ENCODE results near the gene OR13C5.
"Not testable (repeated sequence)": the region's sequence is repeated elsewhere in the genome, so short reads cannot be mapped to it uniquely, and the experiment has no call there.

The OR13C5 gene

GRCh38 chr9:104599313-104599712 is at the start of gene OR13C5:
OR13C5 (minus strand) TSS chr9:104599413; CDS start chr9:104599413, 0 bp downstream.
- not testable (repeated sequence) for DNase-seq; H3K9me3 Mint-ChIP-seq; H3K4me3 Mint-ChIP-seq; H3K27me3 Mint-ChIP-seq; H3K4me1 Mint-ChIP-seq; ATAC-seq; H3K36me3 Mint-ChIP-seq (ENCODE audit: low read depth); H3K27ac Mint-ChIP-seq

- DNase-seq: no peak
- Mint-ChIP-seq H3K36me3 (ENCODE audit: low read depth) (no peaks in the 10 kb centered on the region), H3K4me3 (no peak overlapping the region), H3K27me3 (peaks cover 2% of the 10 kb centered on the region), H3K27ac (no peak overlapping the region), H3K4me1 (no peaks in the 10 kb centered on the region), H3K9me3 (peaks cover 12% of the 10 kb centered on the region)
- ATAC-seq: no peak
Observed at GRCh38 chr9:104635456-104635855, 36.2 kb upstream of the OR13C5 start.

GRCh38 chr9:104633976-104634520 is 34.8 kb upstream of the OR13C5 start:
- no peak overlapping the region for H3K27ac Mint-ChIP-seq
- no peaks in the 10 kb centered on the region for H3K36me3 Mint-ChIP-seq (ENCODE audit: low read depth)
- ATAC-seq (no peak), DNase-seq (no peak)
- H3K9me3 Mint-ChIP-seq: peaks cover 2% of the 10 kb centered on the region
- H3K27me3 Mint-ChIP-seq: peaks cover 2% of the 10 kb centered on the region
- H3K4me3 Mint-ChIP-seq: no peak overlapping the region
- no peaks in the 10 kb centered on the region for H3K4me1 Mint-ChIP-seq

- not testable (repeated sequence) for ATAC-seq; H3K36me3 Mint-ChIP-seq (ENCODE audit: low read depth); DNase-seq; H3K27me3 Mint-ChIP-seq; H3K4me1 Mint-ChIP-seq; H3K27ac Mint-ChIP-seq; H3K4me3 Mint-ChIP-seq; H3K9me3 Mint-ChIP-seq
Observed at GRCh38 chr9:104625964-104626363, 26.8 kb upstream of the OR13C5 start.

GRCh38 chr9:104618104-104618503 is 18.9 kb upstream of the OR13C5 start, which contains the start of gene OR13C9:
OR13C9 (minus strand) TSS chr9:104618204; CDS start chr9:104618204, 0 bp downstream.
- H3K9me3 Mint-ChIP-seq: no peaks in the 10 kb centered on the region
- ATAC-seq (no peak), DNase-seq (no peak)
- H3K27me3 Mint-ChIP-seq: no peaks in the 10 kb centered on the region
- no peak within 1 kb of the TSS for H3K27ac Mint-ChIP-seq
- no peaks in the 10 kb centered on the region for H3K4me1 Mint-ChIP-seq
- no peak within 1 kb of the TSS for H3K4me3 Mint-ChIP-seq
- H3K36me3 Mint-ChIP-seq (ENCODE audit: low read depth): no peaks in the 10 kb centered on the region

GRCh38 chr9:104617418-104617817 is 18.2 kb upstream of the OR13C5 start:
- DNase-seq (no peak), ATAC-seq (no peak)
- Mint-ChIP-seq H3K36me3 (ENCODE audit: low read depth) (no peaks in the 10 kb centered on the region), H3K4me1 (no peaks in the 10 kb centered on the region), H3K9me3 (no peaks in the 10 kb centered on the region), H3K27ac (no peak overlapping the region), H3K27me3 (no peaks in the 10 kb centered on the region), H3K4me3 (no peak overlapping the region)

GRCh38 chr9:104611213-104611612 is 12.0 kb upstream of the OR13C5 start:
- Mint-ChIP-seq H3K27ac (no peak overlapping the region), H3K27me3 (no peaks in the 10 kb centered on the region), H3K9me3 (no peaks in the 10 kb centered on the region), H3K4me1 (no peaks in the 10 kb centered on the region), H3K4me3 (no peak overlapping the region), H3K36me3 (ENCODE audit: low read depth) (no peaks in the 10 kb centered on the region)
- ATAC-seq (no peak), DNase-seq (no peak)

- Mint-ChIP-seq H3K4me3 (no peak overlapping the region), H3K27me3 (no peaks in the 10 kb centered on the region), H3K36me3 (ENCODE audit: low read depth) (no peaks in the 10 kb centered on the region), H3K4me1 (no peaks in the 10 kb centered on the region), H3K27ac (no peak overlapping the region), H3K9me3 (no peaks in the 10 kb centered on the region)
- DNase-seq (no peak), ATAC-seq (no peak)
Observed at GRCh38 chr9:104608336-104608735, 9.1 kb upstream of the OR13C5 start.

- Mint-ChIP-seq H3K36me3 (ENCODE audit: low read depth) (no peaks in the 10 kb centered on the region), H3K27ac (no peak overlapping the region), H3K27me3 (no peaks in the 10 kb centered on the region), H3K9me3 (no peaks in the 10 kb centered on the region), H3K4me3 (no peak overlapping the region), H3K4me1 (no peaks in the 10 kb centered on the region)
- ATAC-seq (no peak), DNase-seq (no peak)
Observed at GRCh38 chr9:104606152-104606551, 6.9 kb upstream of the OR13C5 start.

- H3K4me1 Mint-ChIP-seq; H3K27me3 Mint-ChIP-seq; ATAC-seq; DNase-seq; H3K27ac Mint-ChIP-seq; H3K4me3 Mint-ChIP-seq; H3K9me3 Mint-ChIP-seq; H3K36me3 Mint-ChIP-seq (ENCODE audit: low read depth): not testable (repeated sequence)
Observed at GRCh38 chr9:104605527-104605926, 6.3 kb upstream of the OR13C5 start, which contains the start of gene OR13C2. OR13C2 (minus strand) TSS chr9:104605627; CDS start chr9:104605627, 0 bp downstream.

- Mint-ChIP-seq H3K9me3 (no peaks in the 10 kb centered on the region), H3K4me1 (no peaks in the 10 kb centered on the region), H3K36me3 (ENCODE audit: low read depth) (no peaks in the 10 kb centered on the region), H3K27me3 (no peaks in the 10 kb centered on the region), H3K27ac (no peak overlapping the region), H3K4me3 (no peak overlapping the region)
- DNase-seq (no peak), ATAC-seq (no peak)
Observed at GRCh38 chr9:104604801-104605200, 5.6 kb upstream of the OR13C5 start.

- not testable (repeated sequence) for H3K36me3 Mint-ChIP-seq (ENCODE audit: low read depth); H3K9me3 Mint-ChIP-seq; H3K4me3 Mint-ChIP-seq
Observed at GRCh38 chr9:104598749-104599148, 464 bp downstream of the OR13C5 start.

GRCh38 chr9:104589626-104590025 is 9.6 kb downstream of the OR13C5 start:
- no peaks in the 10 kb centered on the region for H3K36me3 Mint-ChIP-seq (ENCODE audit: low read depth)
- H3K27me3 Mint-ChIP-seq: no peaks in the 10 kb centered on the region
- H3K27ac Mint-ChIP-seq: no peak overlapping the region
- ATAC-seq (no peak), DNase-seq (no peak)
- no peaks in the 10 kb centered on the region for H3K4me1 Mint-ChIP-seq
- no peak overlapping the region for H3K4me3 Mint-ChIP-seq
- H3K9me3 Mint-ChIP-seq: peaks cover 4% of the 10 kb centered on the region

More at GRCh38 chr9:104598749-104599148, 464 bp downstream of the OR13C5 start:
- ATAC-seq, H3K4me1 Mint-ChIP-seq, H3K27ac Mint-ChIP-seq, DNase-seq, H3K27me3 Mint-ChIP-seq: not testable (repeated sequence)

- no peak for DNase-seq
- Mint-ChIP-seq H3K36me3 (ENCODE audit: low read depth) (no peaks in the 10 kb centered on the region), H3K27ac (no peak overlapping the region), H3K9me3 (no peaks in the 10 kb centered on the region), H3K4me1 (no peaks in the 10 kb centered on the region), H3K27me3 (no peaks in the 10 kb centered on the region), H3K4me3 (no peak overlapping the region)
- ATAC-seq: no peak
Observed at GRCh38 chr9:104586496-104587180, 12.6 kb downstream of the OR13C5 start.

- ATAC-seq (no peak), DNase-seq (no peak)
- Mint-ChIP-seq H3K9me3 (no peaks in the 10 kb centered on the region), H3K27me3 (no peaks in the 10 kb centered on the region), H3K27ac (no peak overlapping the region), H3K4me1 (no peaks in the 10 kb centered on the region), H3K4me3 (no peak overlapping the region), H3K36me3 (ENCODE audit: low read depth) (no peaks in the 10 kb centered on the region)
Observed at GRCh38 chr9:104580562-104580961, 18.7 kb downstream of the OR13C5 start.

All from activated naive CD8-positive, alpha-beta T cell treated with anti-CD3 and anti-CD28 coated beads, Interleukin-2, amount 50 U/mL, for 24 hours (primary cell).